Measurements from ENCODE around the gene CDX1.

GRCh38 chr5:150168864-150169263, 2.3 kb downstream of the CDX1 start:
- TF ChIP-seq YY1 (IDR thresholded peaks at IDR 0.05; ENCODE audit: insufficient read depth, insufficient read length) (no peak), ZNF274 (IDR thresholded peaks at IDR 0.05; ENCODE audit: low read depth, low read length) (no peak)

Measured in NT2/D1 (cell line).